Right ventricle myocardium inferior (tissue), 1 donor: ENCODE measurements around the gene NBEA. TPM values are rescaled to one million over a fixed set of nuclear protein-coding genes. Genes with fewer than 3 reads are reported as not detected.
A peak's percentile ranks its signal among the peaks of the same experiment; 100 is the strongest.

Source experiments
- ATAC-seq: fragments of 200-7000 bp; cut with Tn5 transposase; one replicate; pipeline ENCODE4 v1.9.1; 2020; ENCODE audit warnings: mild to moderate bottlenecking, moderate library complexity
- DNase-seq: peaks from one replicate; pipeline ENCODE4 v3.0.0; 2021; ENCODE audit errors: missing footprints
- intact Hi-C: fragments of 100-400 bp; cut with DNase I; formaldehyde crosslinking; loops from one replicate; pipeline ENCODE4 v1.11.0; 2022
- total RNA-seq: library from RNA; stranded (reverse); fragmentation: NEBNext Ultra II Directional; extraction: Animal tissue kit (Norgen Biotek cat#: 25700); gene quantifications from one replicate; pipeline ENCODE4 v1.2.1, GENCODE V29; 2021
- donor health status: DM: no; HTN: yes; CAD: no; lungs with severe emphysema.

Gene NBEA
- total RNA-seq, 1 donor from 2014 or later = 17.2 TPM

DNA sequence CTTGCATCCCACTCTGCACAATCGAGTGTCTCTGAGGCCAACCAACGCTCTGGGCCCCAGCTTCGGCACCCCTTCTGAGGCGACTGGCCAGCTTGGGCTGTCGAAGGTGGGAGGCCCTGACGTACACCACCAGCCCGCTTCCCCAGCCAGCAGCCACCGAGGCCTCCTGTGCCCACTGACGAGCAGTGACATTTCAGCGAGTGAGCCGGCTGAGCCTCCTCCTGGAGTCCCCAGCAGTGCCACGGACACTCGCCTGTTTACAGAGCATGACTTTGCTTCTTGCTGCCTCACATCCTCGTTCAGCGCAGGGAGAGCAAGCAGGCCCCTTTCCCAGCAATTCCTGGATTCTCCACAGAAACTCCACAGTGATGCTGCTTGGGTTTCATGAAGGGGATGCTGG, 774.7 kb downstream of the NBEA start:
- intact Hi-C loops = loop anchor here (10.0 kb wide), 2 partner anchors 502 to 542 kb away; no protein-coding TSS in a partner anchor
- ATAC-seq (peak; percentile 1), DNase-seq (no peak)

- ATAC-seq (no peak), DNase-seq (no peak)
- intact Hi-C loops = loop anchor here (10.0 kb wide), 2 partner anchors 503 to 543 kb away; no protein-coding TSS in a partner anchor
Measured at GRCh38 chr13:35718084-35718483, 776.0 kb downstream of the NBEA start.

- no peak for ATAC-seq
- intact Hi-C loops = loop anchor here (2.0 to 10.0 kb wide), 3 partner anchors 69 to 245 kb away; partner anchors contain the start of gene MAB21L1
- DNase-seq = no peak
Measured at GRCh38 chr13:35720290-35720689, 778.2 kb downstream of the NBEA start.

GRCh38 chr13:35720690-35721554, 778.9 kb downstream of the NBEA start:
- intact Hi-C loops = loop anchor here (2.0 to 10.0 kb wide), 3 partner anchors 68 to 246 kb away; partner anchors contain the start of gene MAB21L1
- no peak for ATAC-seq

More at GRCh38 chr13:35720690-35721554, 778.9 kb downstream of the NBEA start:
- no peak for DNase-seq
